DND-41 (cell line): ENCODE measurements around the gene DIS3L.

Source experiments
- ATAC-seq: fragments of 200-7000 bp; cut with Tn5 transposase; 3 replicates; pipeline ENCODE4 v1.9.1; 2021; ENCODE audit warnings: low read depth; ENCODE audit not compliant: insufficient read depth
- DNase-seq: peaks from one replicate; pipeline ENCODE4 v3.0.0-alpha.2; 2020
- H2AFZ ChIP-seq: 2 replicates; pipeline ENCODE4 v1.6.0; 2012; ENCODE audit warnings: low read depth, low read length
- H3K27ac ChIP-seq: 2 replicates; pipeline ENCODE4 v1.5.1; 2012; ENCODE audit warnings: low read length, inconsistent platforms
- H3K27me3 ChIP-seq: fragments of 200-600 bp; sonication (generic); 2 replicates; pipeline ENCODE4 v1.6.0; 2012; ENCODE audit warnings: low read length, mild to moderate bottlenecking, inconsistent platforms; ENCODE audit not compliant: insufficient read depth, poor library complexity
- H3K36me3 ChIP-seq: 2 replicates; pipeline ENCODE4 v1.5.1; 2012; ENCODE audit warnings: low read length, inconsistent platforms; ENCODE audit not compliant: insufficient read depth
- H3K4me1 ChIP-seq: 2 replicates; pipeline ENCODE4 v1.5.1; 2012; ENCODE audit warnings: mild to moderate bottlenecking, low read length; ENCODE audit not compliant: insufficient read depth
- H3K4me2 ChIP-seq: 2 replicates; pipeline ENCODE4 v1.6.0; 2012; ENCODE audit warnings: mild to moderate bottlenecking, moderate library complexity, low read length, inconsistent platforms; ENCODE audit not compliant: insufficient read depth
- H3K4me3 ChIP-seq, 2 experiments: fragments of 200-600 bp in 1 of 2; shearing (Covaris generic) in 1 of 2; 2 replicates each; pipeline ENCODE4 v1.5.1; 2012 to 2016; ENCODE audit warnings: inconsistent platforms in 2 of 2, low read length in 2 of 2, mild to moderate bottlenecking in 2 of 2, low read depth in 1 of 2, moderate library complexity in 1 of 2
- H3K79me2 ChIP-seq: 2 replicates; pipeline ENCODE4 v1.6.0; 2012; ENCODE audit warnings: low read length, inconsistent platforms; ENCODE audit not compliant: insufficient read depth
- H3K9ac ChIP-seq: 2 replicates; pipeline ENCODE4 v1.6.0; 2012; ENCODE audit warnings: low read depth, mild to moderate bottlenecking, inconsistent platforms, low read length, moderate library complexity
- H3K9me3 ChIP-seq: 2 replicates; pipeline ENCODE4 v1.5.1; 2012; ENCODE audit warnings: low read length, moderate library complexity, mild to moderate bottlenecking, inconsistent platforms; ENCODE audit not compliant: insufficient read depth, severe bottlenecking
- H4K20me1 ChIP-seq: 2 replicates; pipeline ENCODE4 v1.6.0; 2012; ENCODE audit warnings: low read length; ENCODE audit not compliant: insufficient read depth
- EZH2 ChIP-seq: IDR thresholded peaks from 3 replicates; pipeline ENCODE4 v1.6.1; 2012; ENCODE audit warnings: borderline replicate concordance, low read depth, mild to moderate bottlenecking, moderate library complexity, low read length, inconsistent platforms; ENCODE audit not compliant: severe bottlenecking
- TF ChIP-seq, protein P1 (sequence below): IDR thresholded peaks from 2 replicates; pipeline ENCODE4 v1.5.1; 2012; ENCODE audit warnings: borderline replicate concordance, low read length, moderate library complexity, mild to moderate bottlenecking; ENCODE audit not compliant: poor library complexity, severe bottlenecking; ENCODE audit errors: extremely low read depth

The DIS3L gene

GRCh38 chr15:66288551-66289185, 4.7 kb upstream of the DIS3L start:
- Histone ChIP-seq H3K9ac (no peak overlapping the region), H3K36me3 (no peaks in the 10 kb centered on the region), H3K4me1 (peaks cover 14% of the 10 kb centered on the region), H3K79me2 (peaks cover 20% of the 10 kb centered on the region), H3K4me2 (no peak overlapping the region), H3K4me3 (no peak overlapping the region), H3K27me3 (no peaks in the 10 kb centered on the region), H3K27ac (no peak overlapping the region), H2AFZ (no peak overlapping the region), H3K9me3 (no peaks in the 10 kb centered on the region), H4K20me1 (no peaks in the 10 kb centered on the region)
- ATAC-seq = no peak
- DNase-seq = no peak
- no peak for TF ChIP-seq EZH2
- TF ChIP-seq, protein P1, sequence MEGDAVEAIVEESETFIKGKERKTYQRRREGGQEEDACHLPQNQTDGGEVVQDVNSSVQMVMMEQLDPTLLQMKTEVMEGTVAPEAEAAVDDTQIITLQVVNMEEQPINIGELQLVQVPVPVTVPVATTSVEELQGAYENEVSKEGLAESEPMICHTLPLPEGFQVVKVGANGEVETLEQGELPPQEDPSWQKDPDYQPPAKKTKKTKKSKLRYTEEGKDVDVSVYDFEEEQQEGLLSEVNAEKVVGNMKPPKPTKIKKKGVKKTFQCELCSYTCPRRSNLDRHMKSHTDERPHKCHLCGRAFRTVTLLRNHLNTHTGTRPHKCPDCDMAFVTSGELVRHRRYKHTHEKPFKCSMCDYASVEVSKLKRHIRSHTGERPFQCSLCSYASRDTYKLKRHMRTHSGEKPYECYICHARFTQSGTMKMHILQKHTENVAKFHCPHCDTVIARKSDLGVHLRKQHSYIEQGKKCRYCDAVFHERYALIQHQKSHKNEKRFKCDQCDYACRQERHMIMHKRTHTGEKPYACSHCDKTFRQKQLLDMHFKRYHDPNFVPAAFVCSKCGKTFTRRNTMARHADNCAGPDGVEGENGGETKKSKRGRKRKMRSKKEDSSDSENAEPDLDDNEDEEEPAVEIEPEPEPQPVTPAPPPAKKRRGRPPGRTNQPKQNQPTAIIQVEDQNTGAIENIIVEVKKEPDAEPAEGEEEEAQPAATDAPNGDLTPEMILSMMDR = no peak

- Histone ChIP-seq H4K20me1 (no peaks in the 10 kb centered on the region), H3K27ac (no peak overlapping the region), H3K4me3 (no peak overlapping the region), H3K4me1 (peaks cover 24% of the 10 kb centered on the region), H3K27me3 (no peaks in the 10 kb centered on the region), H3K79me2 (peaks cover 33% of the 10 kb centered on the region), H3K36me3 (no peaks in the 10 kb centered on the region), H2AFZ (no peak overlapping the region), H3K9ac (no peak overlapping the region), H3K4me2 (no peak overlapping the region), H3K9me3 (no peaks in the 10 kb centered on the region)
- TF ChIP-seq, protein P1 = no peak
- no peak for TF ChIP-seq EZH2
- DNase-seq (no peak), ATAC-seq (no peak)
Measured at GRCh38 chr15:66290007-66290406, 3.4 kb upstream of the DIS3L start.

DNA sequence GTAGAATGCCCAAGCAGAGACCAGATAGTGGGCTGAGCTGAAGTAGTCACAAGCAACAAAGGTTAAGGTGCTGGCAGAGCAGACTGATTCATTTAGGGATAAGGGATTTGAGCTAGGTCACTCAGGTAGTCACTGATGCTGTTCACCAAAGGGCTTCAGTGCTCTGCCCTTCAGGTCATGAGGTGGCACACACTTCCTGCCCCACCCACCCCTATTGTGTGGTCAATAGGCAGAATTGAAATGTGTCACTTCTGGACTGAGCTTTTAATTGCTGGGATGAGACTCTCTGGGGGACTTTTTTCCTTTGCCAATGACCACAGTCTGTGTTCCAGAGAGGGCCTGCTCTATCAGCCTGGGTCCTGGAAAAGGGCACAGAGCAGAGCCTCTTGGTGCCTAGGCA, 2.9 kb upstream of the DIS3L start:
- Histone ChIP-seq H3K27ac (no peak overlapping the region), H3K27me3 (no peaks in the 10 kb centered on the region), H4K20me1 (no peaks in the 10 kb centered on the region), H3K79me2 (peaks cover 38% of the 10 kb centered on the region), H3K4me3 (no peak overlapping the region), H3K9me3 (no peaks in the 10 kb centered on the region), H3K4me2 (no peak overlapping the region), H3K9ac (no peak overlapping the region), H2AFZ (no peak overlapping the region), H3K4me1 (peaks cover 29% of the 10 kb centered on the region), H3K36me3 (no peaks in the 10 kb centered on the region)
- ATAC-seq (no peak), DNase-seq (no peak)
- no peak for TF ChIP-seq EZH2
- TF ChIP-seq, protein P1 = no peak
